ENCODE measurements around the gene PARL.

GRCh38 chr3:183815951-183816475, 68.7 kb downstream of the PARL start:
- TF ChIP-seq SUZ12 (IDR thresholded peaks at IDR 0.05) (no peak), NFRKB (IDR thresholded peaks at IDR 0.05) (no peak), HDGF (IDR thresholded peaks at IDR 0.05; ENCODE audit: borderline replicate concordance) (no peak), BHLHE40 (IDR thresholded peaks at IDR 0.05; ENCODE audit: borderline replicate concordance) (no peak), SP1 (IDR thresholded peaks at IDR 0.05) (no peak), L3MBTL2 (conservative IDR thresholded peaks at IDR 0.05) (no peak), ELF4 (IDR thresholded peaks at IDR 0.05) (no peak), PKNOX1 (IDR thresholded peaks at IDR 0.05) (no peak)

Measured in HEK293T (cell line).